GM18907 (cell line): ENCODE data around the gene HOXC11.
A peak's percentile ranks its signal among the peaks of the same experiment; 100 is the strongest.

Source experiments
- ATAC-seq: cut with Tn5 transposase; IDR thresholded peaks from one replicate; pipeline ENCODE4 v1.9.1; 2021; ENCODE audit warnings: mild to moderate bottlenecking, moderate library complexity; ENCODE audit not compliant: unreplicated experiment

HOXC11 gene

DNA sequence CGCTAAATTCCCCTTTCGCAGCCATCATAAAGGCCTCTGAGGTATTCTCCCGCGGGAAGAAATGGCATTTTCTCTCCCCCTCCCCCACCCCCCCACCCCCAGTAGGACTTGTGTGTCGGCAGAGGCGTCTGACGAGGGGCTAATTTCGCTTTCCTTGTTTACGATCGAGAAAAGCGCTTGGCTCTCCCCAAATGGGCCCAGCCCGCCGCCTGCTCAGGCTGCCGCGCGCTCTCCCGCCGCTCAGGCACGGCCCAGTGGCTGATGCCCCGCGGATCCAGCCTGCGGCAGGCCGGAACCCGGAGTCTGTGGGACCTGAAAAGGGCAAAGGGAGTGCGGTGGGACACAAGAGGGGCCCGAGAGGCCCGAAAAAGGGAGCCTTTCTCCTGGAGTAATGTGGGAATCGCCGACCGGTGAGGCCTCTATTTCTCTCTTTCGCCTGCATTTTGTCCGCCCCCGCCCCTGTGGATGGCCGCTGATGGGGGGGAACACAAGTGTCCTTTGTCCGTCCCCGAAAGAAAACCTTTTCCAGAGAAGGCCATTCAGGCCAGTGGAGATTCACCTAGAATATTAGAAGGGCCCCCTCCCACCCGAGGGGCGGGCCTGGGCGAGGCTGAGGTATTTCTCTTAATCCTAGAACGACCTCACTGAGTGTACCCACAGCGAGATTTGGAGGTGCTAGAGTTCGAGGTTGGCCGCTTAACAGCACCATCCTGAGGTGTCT lies 46.3 kb downstream of the HOXC11 start:
- no peak for ATAC-seq

DNA sequence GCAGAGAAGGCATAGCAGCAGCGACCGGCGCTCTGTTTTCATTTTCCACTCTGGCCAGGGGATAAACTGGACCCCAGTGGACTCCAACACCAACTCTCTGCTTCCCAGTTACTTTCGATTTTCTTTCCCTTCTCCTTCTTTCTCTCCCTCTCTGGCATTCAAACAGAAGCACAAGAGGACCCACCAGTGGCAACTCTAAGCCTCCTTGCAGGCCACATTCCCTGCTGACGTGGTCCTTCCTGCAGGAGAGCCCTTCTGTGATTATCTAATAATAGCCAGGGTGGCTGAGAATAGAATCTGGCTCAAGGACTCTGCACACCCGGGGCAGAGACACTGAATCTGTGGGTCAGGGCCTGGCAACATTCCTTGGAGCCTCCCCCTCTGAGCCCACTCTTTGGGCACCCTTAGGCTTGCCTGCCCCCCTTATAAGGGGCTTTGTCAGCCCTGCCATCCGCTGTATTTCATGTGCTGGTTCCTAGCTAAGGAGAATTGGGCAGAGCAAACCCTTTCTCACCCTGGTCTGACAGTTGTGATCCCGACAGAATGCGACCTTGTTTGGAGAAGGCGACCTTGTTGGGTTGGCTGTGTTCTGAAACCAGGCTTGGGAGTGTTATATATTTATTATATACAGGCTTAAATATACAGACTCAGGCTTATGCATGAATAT lies 47.1 kb downstream of the HOXC11 start:
- ATAC-seq = no peak

DNA sequence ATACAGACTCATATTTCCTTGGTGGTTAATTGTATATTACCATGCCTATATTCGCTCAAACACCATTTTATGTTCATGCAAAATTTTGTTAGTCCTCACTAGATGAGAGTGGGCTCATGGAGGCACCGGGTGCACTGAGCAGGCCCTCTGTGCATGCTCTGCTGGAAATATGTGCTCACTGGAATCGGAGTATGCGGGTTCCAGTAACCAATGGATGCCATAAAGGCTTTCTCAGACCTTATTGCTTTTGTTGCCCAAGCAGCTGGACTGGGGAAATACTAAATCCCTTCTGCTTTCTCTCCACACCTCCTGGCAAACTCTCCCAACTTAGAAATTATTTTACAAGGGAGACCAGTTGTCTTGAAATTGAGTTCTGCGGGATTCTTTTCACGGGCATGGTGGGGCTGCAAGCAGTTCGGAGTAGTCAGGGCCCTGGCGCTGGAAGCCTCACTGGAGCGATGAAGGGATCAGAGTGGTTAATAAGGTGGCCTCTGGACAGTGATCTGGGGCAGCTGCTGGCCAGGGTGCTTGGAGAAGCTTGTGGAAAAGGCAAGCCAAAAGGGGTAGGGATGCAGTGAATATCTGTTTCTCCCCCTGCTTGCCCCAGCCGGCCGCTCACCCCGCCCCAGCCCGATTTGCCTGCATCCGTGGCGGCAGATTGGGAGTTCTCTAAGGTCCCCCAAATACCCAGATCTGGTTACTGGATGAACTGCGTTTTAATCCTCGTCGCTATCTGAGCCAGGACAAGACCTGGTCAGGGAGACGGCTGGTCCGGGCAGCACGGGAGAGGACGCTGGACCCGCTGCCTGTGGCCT lies 47.9 kb downstream of the HOXC11 start:
- no peak for ATAC-seq

DNA sequence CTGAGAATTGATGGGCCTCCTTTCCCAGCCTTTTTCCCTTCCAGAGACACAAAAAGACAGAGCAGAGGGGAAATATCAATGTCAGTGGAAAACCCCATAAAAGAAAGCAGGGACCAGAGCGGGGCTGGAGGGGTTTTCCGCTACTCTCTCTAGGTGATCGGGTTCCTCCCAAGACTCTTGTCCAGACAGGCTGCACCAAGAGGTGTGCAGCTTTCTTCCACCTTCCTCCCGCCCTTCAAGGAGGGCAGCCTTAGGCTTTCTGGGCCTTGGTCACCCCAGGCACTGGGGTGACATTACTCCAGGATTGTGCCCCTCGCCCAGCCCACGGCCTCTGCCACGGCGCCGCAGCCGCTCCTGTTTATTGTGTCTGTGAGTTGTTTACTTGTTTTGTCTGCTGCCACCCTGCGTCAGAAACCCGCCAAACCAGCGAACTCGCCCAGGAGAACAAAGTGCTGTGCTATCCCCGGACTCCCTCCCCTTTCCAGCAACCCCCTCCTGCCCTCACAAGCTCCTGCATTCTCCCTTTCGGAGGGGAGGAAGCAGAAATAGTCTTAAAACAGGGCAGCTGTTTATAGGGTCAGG lies 48.6 kb downstream of the HOXC11 start:
- ATAC-seq = peak; percentile 33

DNA sequence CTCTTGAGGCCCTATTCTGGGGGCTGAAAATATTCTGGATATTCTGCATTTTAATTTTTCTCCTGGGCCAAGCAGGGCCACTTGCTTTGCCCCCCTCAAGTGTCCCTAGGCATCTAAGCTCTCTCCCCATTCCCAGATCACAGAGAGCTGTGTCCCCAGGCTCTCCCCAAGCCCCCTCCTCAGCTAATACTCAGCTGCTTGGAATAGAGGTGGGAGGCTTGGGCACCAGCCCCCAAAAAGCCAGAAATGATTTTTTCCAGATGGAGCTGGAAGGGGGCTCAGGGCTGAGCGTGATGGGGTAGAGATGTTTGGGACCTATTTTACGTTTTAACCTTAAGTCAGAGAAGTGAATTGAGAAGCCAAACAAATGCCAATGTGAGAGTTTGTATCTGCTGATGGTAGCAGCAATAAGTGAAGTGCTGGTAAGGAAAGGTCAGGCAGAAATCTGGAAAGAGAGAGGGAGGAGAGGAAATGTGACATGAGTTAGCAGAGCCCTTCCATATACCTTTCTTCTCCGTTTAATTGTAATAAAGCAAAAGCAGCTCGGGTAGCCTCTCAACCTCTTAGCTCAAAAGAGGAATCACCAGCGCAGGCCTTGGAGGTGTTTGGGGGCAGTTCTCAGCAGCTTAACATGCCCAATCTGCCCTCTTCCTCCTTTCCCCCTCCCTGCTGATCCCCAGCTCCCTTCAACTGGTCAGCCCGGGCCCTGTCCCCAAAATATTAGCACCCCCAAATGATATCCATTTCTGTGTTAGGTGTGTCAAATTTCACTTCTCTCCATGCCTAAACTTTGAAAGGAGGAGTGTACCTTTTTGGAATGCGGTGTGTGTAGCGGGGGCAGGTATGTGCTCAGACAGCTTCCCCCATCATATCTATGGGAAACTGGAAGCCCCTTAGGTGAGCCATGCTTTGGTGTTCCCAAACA lies 50.3 kb downstream of the HOXC11 start:
- no peak for ATAC-seq

DNA sequence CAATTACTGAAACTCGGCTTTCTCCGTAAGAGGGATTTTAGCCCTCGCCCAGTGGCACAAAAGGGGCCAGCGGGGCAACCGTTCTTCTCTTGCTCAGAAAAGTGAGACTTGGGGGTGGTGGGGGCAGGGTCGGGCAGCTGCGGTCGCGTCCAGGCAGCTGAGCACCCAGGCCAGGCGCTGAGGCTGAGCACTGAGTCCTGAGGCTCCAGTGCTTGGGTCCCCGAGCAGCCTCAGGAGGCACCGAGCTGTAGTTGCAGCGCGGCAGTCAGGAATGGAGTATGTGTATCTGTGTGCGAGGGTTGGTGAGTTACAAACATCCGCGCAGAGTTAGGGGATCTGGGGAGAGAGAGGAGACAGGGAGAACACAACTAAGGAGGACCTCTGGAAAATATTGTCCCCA lies 51.2 kb downstream of the HOXC11 start:
- no peak for ATAC-seq

DNA sequence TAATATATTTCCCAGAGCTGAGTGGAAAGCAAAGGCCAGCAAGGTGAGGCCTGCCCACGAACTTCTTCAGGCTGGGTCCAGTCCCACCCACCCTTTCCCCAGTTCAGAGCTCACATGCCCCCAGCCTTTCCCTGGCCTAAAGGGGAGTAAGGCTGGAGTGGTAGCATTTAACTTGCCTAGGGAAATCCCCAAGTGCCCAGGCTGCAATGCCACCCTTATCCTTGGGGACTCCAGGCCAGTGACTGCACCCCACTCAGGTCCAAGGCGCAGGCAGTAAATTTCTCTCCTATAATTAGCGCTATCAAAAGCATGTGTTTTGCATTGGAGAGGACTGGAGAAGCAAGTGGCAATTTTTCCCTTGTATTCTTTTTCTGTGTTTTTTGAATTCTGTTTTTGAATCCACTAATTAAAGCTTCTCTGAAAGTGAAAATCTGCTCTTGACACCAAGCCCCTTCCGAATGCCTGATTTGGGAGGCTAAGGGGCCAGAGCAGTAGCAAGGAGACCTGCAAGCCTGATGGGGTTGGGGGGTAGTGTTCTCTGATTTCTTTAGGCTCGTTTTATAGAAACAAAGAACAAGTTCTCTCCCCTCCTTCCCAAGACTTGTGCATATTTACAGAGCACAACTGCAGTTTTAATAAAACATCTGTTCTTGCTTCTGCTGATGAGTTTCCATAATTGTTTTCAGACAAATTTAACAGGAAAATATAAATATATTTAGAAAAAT lies 51.8 kb downstream of the HOXC11 start:
- no peak for ATAC-seq

DNA sequence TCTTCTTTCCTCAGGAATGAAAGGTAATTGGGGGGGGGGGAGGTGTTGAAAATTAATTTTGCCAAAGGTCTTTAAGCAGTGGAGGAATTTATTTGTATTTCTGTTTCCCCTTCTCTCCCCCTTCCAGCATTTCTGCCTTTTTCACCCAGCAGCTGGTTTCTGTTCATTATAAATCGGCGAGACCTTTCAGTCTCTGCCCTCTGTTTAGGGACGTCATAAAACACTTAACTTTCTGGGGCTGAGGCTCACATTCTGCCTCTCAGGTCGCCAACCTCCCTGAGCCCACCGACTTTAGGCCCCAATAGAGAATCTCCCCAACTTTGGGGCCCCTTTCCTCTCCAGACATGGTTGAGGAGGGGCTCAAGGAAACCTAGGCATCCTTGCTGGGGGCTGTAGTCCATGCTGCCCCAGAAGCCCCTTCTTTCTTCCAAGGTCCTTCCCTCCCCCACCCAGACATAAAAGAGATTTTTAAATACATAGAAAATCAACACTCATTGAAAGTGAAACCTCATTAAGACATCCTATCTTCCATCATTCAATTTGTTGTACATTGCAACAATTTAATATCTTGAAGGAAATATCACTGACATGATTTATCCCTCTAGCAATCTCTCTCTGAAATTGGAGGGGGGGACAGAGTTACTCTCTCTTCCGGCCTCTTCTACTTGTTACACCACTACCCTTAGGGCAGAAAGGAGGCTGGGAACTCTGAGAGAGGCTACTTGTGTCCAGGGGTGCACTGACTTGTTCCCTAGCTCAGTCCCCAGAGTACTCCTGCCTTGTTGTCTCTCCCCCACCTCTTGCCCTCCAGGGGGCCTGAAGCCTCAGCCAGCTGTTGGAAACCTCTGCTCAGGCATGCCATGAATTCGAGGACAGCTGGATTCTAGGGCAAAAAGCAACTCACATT lies 52.8 kb downstream of the HOXC11 start:
- no peak for ATAC-seq

DNA sequence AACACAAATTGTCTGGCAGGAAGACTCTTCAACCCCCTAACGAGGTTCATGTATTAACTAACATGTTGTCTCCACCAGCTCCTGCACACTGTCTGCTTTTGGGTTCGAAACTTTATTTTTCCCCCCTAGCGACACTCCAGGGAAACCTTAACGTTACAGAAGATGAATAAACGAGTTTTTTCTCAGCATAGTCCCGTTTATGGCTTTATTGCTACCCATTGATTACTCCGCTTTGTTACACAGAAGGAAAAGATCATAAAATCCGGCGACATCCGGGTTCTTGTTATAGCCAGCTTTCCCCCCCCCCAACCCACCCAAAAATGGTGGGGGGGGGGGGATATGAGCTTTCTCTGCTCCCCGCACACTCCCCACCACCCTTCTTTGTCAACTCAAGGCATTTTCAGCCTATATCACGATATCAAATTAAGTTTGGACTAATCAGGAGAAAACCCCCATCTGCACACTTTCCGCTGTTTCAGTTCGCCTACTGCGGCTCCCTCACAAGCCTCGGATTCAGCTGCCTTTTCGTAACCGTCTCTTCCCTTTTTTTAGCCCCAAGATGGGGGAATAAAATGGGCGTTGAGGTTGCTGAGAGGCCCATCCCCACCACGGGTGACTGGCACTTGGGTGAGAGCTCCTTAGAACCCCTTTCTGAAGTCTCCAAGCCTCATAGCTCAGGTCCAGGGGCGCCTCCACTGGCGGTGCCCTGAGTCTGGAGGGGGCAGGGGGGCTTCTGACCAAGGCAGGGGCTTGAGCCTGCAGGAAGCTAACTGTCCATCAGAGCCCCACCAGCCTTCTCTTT lies 53.9 kb downstream of the HOXC11 start:
- ATAC-seq = no peak
